Fibroblast of lung (primary cell): ENCODE measurements around the gene HMSD. TPM values are rescaled to one million over a fixed set of nuclear protein-coding genes. Genes with fewer than 3 reads are reported as not detected.

Experiments
- DNase-seq, 2 donors: peaks; one replicate each; pipeline versions ENCODE4 v3.0.0 to v3.0.0-alpha.2; 2010; ENCODE audit warnings: low read depth in 2 of 2
- H2AFZ ChIP-seq: 2 replicates; pipeline ENCODE4 v1.5.1; 2012; ENCODE audit warnings: low read length, control low read depth, inconsistent platforms
- H3K27ac ChIP-seq: 2 replicates; pipeline ENCODE4 v1.5.1; 2011; ENCODE audit warnings: low read length, control low read depth; ENCODE audit not compliant: insufficient read depth
- H3K27me3 ChIP-seq: 2 replicates; pipeline ENCODE4 v1.5.1; 2011; ENCODE audit warnings: mild to moderate bottlenecking, low read length; ENCODE audit not compliant: control insufficient read depth, insufficient read depth
- H3K36me3 ChIP-seq: 2 replicates; pipeline ENCODE4 v1.5.1; 2011; ENCODE audit warnings: low read length; ENCODE audit not compliant: control insufficient read depth, insufficient read depth
- H3K4me1 ChIP-seq: 2 replicates; pipeline ENCODE4 v1.5.1; 2011; ENCODE audit warnings: low read length; ENCODE audit not compliant: control insufficient read depth, insufficient read depth; ENCODE audit errors: extremely low read depth
- H3K4me2 ChIP-seq: 2 replicates; pipeline ENCODE4 v1.5.1; 2011; ENCODE audit warnings: low read length, control low read depth; ENCODE audit not compliant: insufficient read depth; ENCODE audit errors: extremely low read depth
- H3K4me3 ChIP-seq, 4 experiments: fragments of 200-600 bp in 1 of 4; sonication (generic) in 1 of 4; replicated peaks in 1 of 4; 2 replicates each; pipeline ENCODE4 v1.5.1; 2011 to 2016; ENCODE audit warnings: low read length in 4 of 4, low read depth in 3 of 4, mild to moderate bottlenecking in 3 of 4, control low read depth in 2 of 4, inconsistent platforms in 1 of 4, mixed read lengths in 1 of 4; ENCODE audit not compliant: insufficient read depth in 1 of 4; ENCODE audit errors: control extremely low read depth in 1 of 4
- H3K79me2 ChIP-seq: 2 replicates; pipeline ENCODE4 v1.5.1; 2012; ENCODE audit warnings: mild to moderate bottlenecking, low read length, inconsistent platforms; ENCODE audit not compliant: control insufficient read depth, insufficient read depth
- H3K9ac ChIP-seq: 2 replicates; pipeline ENCODE4 v1.5.1; 2011; ENCODE audit warnings: mild to moderate bottlenecking, low read length, control low read depth; ENCODE audit not compliant: insufficient read depth
- H3K9me3 ChIP-seq: 2 replicates; pipeline ENCODE4 v1.5.1; 2012; ENCODE audit warnings: low read depth, low read length; ENCODE audit not compliant: control insufficient read depth, insufficient read depth
- H4K20me1 ChIP-seq: 2 replicates; pipeline ENCODE4 v1.5.1; 2011; ENCODE audit warnings: low read length; ENCODE audit not compliant: control insufficient read depth, insufficient read depth; ENCODE audit errors: extremely low read depth
- CTCF ChIP-seq, 2 donors: IDR thresholded peaks in 1 of 2; conservative IDR thresholded peaks in 1 of 2; 1 replicate in 1 of 2; 2 replicates in 1 of 2; pipeline ENCODE4 v1.5.1; 2011 to 2012; ENCODE audit warnings: low read length in 2 of 2, control low read depth in 1 of 2, inconsistent platforms in 1 of 2, low read depth in 1 of 2, mild to moderate bottlenecking in 1 of 2
- EZH2 ChIP-seq: IDR thresholded peaks from 2 replicates; pipeline ENCODE4 v1.5.1; 2012; ENCODE audit warnings: low read length, control low read depth, mild to moderate bottlenecking; ENCODE audit errors: missing control alignments
- polyA plus RNA-seq, 2 donors: library from polyadenylated mRNA; depleted of rRNA in 1 of 2; stranded (reverse) in 1 of 2; unstranded in 1 of 2; fragments of >200 nt; gene quantifications; 2 replicates each; pipeline ENCODE4 v1.2.1, GENCODE V29; 2011 to 2012; ENCODE audit warnings: missing spikeins in 1 of 2
- total RNA-seq: library from RNA; depleted of rRNA; stranded (reverse); fragments of >200 nt; gene quantifications from 2 replicates; pipeline ENCODE4 v1.2.1, GENCODE V29; 2014

HMSD gene
- total and polyA plus RNA-seq, 2 donors (not counting 1 experiment from before 2014, with no cell fraction given) = 0.83 to 4.3 TPM

- Histone ChIP-seq H3K27ac (no peak overlapping the region), H3K4me2 (no peak overlapping the region), H3K79me2 (peaks cover 13% of the 10 kb centered on the region), H3K9ac (no peak overlapping the region), H3K9me3 (no peaks in the 10 kb centered on the region), H2AFZ (no peak overlapping the region), H3K27me3 (no peaks in the 10 kb centered on the region), H4K20me1 (no peaks in the 10 kb centered on the region), H3K4me1 (peaks cover 3% of the 10 kb centered on the region), H3K4me3 (no peak overlapping the region), H3K36me3 (peaks cover 3% of the 10 kb centered on the region)
- TF ChIP-seq CTCF (conservative IDR thresholded peaks at IDR 0.05 in 1 of 2, IDR thresholded peaks at IDR 0.05 in 1 of 2; ENCODE audit: low read depth in 1 of 2, low read length in 2 of 2) (no peak), EZH2 (no peak)
- no peak for DNase-seq
These were observed 27.9 kb downstream of the HMSD start for GRCh38 chr18:63977040-63977439.

- peak overlapping the region; percentile 58 for H3K27ac ChIP-seq
These were observed 30.4 kb downstream of the HMSD start for GRCh38 chr18:63979409-63979920.

DNA sequence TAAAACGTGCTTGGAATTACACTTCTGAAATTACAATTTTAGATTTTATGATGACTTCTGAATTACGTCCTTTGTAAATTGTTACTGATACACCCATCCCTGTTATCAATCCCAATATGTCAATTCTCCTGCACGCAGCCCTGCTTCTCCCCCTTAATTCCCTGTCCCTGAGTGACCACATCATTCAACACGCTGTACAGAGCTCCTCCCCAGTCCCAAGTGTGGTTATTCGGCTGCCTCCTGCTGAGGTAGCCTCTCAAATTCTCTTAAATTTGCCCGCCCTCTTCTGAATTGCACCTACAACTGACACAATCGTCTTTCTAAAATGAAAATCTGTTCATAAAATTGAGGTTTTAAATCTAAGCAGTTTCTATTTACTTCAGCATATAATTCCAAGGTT is 30.9 kb downstream of the HMSD start:
- Histone ChIP-seq H3K4me2 (peak overlapping the region; percentile 95), H2AFZ (peak overlapping the region; percentile 71), H3K9ac (peak overlapping the region; percentile 32), H3K9me3 (no peaks in the 10 kb centered on the region), H3K4me1 (peaks cover 3% of the 10 kb centered on the region), H3K79me2 (peaks cover 7% of the 10 kb centered on the region), H3K27me3 (no peaks in the 10 kb centered on the region), H4K20me1 (no peaks in the 10 kb centered on the region), H3K27ac (peak overlapping the region; percentile 58), H3K4me3 (peak overlapping the region; percentile 46 to 58 (median 54)), H3K36me3 (peaks cover 5% of the 10 kb centered on the region)
- TF ChIP-seq CTCF (conservative IDR thresholded peaks at IDR 0.05 in 1 of 2, IDR thresholded peaks at IDR 0.05 in 1 of 2; ENCODE audit: low read depth in 1 of 2, low read length in 2 of 2) = no peak
- TF ChIP-seq EZH2 = no peak
- no peak for DNase-seq

More at GRCh38 chr18:63979409-63979920, 30.4 kb downstream of the HMSD start:
- H3K9me3 ChIP-seq = no peaks in the 10 kb centered on the region
- H3K79me2 ChIP-seq = peaks cover 10% of the 10 kb centered on the region
- peaks cover 3% of the 10 kb centered on the region for H3K4me1 ChIP-seq
- H3K36me3 ChIP-seq = peaks cover 5% of the 10 kb centered on the region
- H3K4me3 ChIP-seq = peak overlapping the region; percentile 46 to 58 (median 54)
- H3K9ac ChIP-seq = peak overlapping the region; percentile 32
- H4K20me1 ChIP-seq = no peaks in the 10 kb centered on the region
- H3K27me3 ChIP-seq = no peaks in the 10 kb centered on the region
- peak overlapping the region; percentile 77 for H2AFZ ChIP-seq
- TF ChIP-seq EZH2 (no peak), CTCF (conservative IDR thresholded peaks at IDR 0.05 in 1 of 2, IDR thresholded peaks at IDR 0.05 in 1 of 2; ENCODE audit: low read depth in 1 of 2, low read length in 2 of 2) (peak; percentile 91 to 96)
- peak overlapping the region; percentile 95 for H3K4me2 ChIP-seq
- peak; percentile 69 to 76 for DNase-seq
